HepG2 (cell line): ENCODE data around the gene SLIT3. TPM values are rescaled to one million over a fixed set of nuclear protein-coding genes. Genes with fewer than 3 reads are reported as not detected.

Experiments used
- BHLHE40 ChIP-seq: IDR thresholded peaks from 2 replicates; pipeline ENCODE4 v1.6.1; 2011; ENCODE audit warnings: low read length, improper control_type of control experiment
- HDAC2 ChIP-seq: sonication (generic); formaldehyde crosslinking; IDR thresholded peaks from 2 replicates; pipeline ENCODE4 v1.4.0; 2020; ENCODE audit warnings: missing genetic modification reagents
- MTA1 ChIP-seq: sonication (generic); formaldehyde crosslinking; IDR thresholded peaks from 2 replicates; pipeline ENCODE4 v1.4.0; 2020; ENCODE audit warnings: missing genetic modification reagents, mild to moderate bottlenecking, borderline replicate concordance
- NFIB ChIP-seq: sonication (generic); formaldehyde crosslinking; IDR thresholded peaks from 2 replicates; pipeline ENCODE4 v1.9.0; 2021; ENCODE audit warnings: missing genetic modification reagents, mild to moderate bottlenecking, borderline replicate concordance
- PAF1 ChIP-seq: IDR thresholded peaks from 2 replicates; pipeline ENCODE4 v1.6.1; 2016; ENCODE audit warnings: missing genetic modification reagents, missing compliant biosample characterization
- SMAD3 ChIP-seq: sonication (generic); formaldehyde crosslinking; IDR thresholded peaks from 2 replicates; pipeline ENCODE4 v1.4.0; 2020; ENCODE audit warnings: missing genetic modification reagents
- SNAPC2 ChIP-seq: sonication (generic); formaldehyde crosslinking; IDR thresholded peaks from 2 replicates; pipeline ENCODE4 v1.8.1; 2022; ENCODE audit warnings: mild to moderate bottlenecking, missing genetic modification reagents
- ZFP36 ChIP-seq: fragments of 150-350 bp; IDR thresholded peaks from 2 replicates; pipeline ENCODE4 v1.6.1; 2018; ENCODE audit warnings: borderline replicate concordance, low read length, low read depth; ENCODE audit not compliant: partially characterized antibody
- ZFP37 ChIP-seq: sonication (generic); formaldehyde crosslinking; IDR thresholded peaks from 2 replicates; pipeline ENCODE4 v1.4.0; 2020; ENCODE audit warnings: missing genetic modification reagents, borderline replicate concordance
- ZNF101 ChIP-seq: sonication (generic); formaldehyde crosslinking; IDR thresholded peaks from 2 replicates; pipeline ENCODE4 v1.4.0; 2020; ENCODE audit warnings: mild to moderate bottlenecking, low read depth, missing genetic modification reagents, borderline replicate concordance
- ZNF160 ChIP-seq: sonication (generic); formaldehyde crosslinking; IDR thresholded peaks from 2 replicates; pipeline ENCODE4 v1.8.0; 2022; ENCODE audit warnings: mild to moderate bottlenecking, inconsistent platforms, missing genetic modification reagents
- ZNF451 ChIP-seq: sonication (generic); formaldehyde crosslinking; IDR thresholded peaks from 2 replicates; pipeline ENCODE4 v1.5.0; 2020; ENCODE audit warnings: mild to moderate bottlenecking, missing genetic modification reagents
- ZNF564 ChIP-seq: sonication (generic); formaldehyde crosslinking; IDR thresholded peaks from 2 replicates; pipeline ENCODE4 v1.8.1; 2023; ENCODE audit warnings: mild to moderate bottlenecking, missing genetic modification reagents
- ZSCAN22 ChIP-seq: sonication (generic); formaldehyde crosslinking; IDR thresholded peaks from 2 replicates; pipeline ENCODE4 v1.4.0; 2020; ENCODE audit warnings: mild to moderate bottlenecking, missing genetic modification reagents
- polyA plus RNA-seq, 8 experiments: library from polyadenylated mRNA; depleted of rRNA in 3 of 8; stranded (reverse) in 7 of 8; unstranded in 1 of 8; fragments of >200 nt; fragmentation: Illumina TruSeq in 4 of 8; extraction: Trizol in 4 of 8; gene quantifications; 2 replicates each; pipeline versions ENCODE4 v1.2.1 to v1.2.3, GENCODE V29; 2011 to 2016; ENCODE audit warnings: low read depth in 4 of 8, missing spikeins in 1 of 8, mixed read lengths in 1 of 8; ENCODE audit not compliant: insufficient read depth in 1 of 8
- total RNA-seq, 5 experiments: library from RNA; depleted of rRNA; stranded (reverse); fragments of >200 nt; fragmentation: Illumina TruSeq; extraction: Trizol; gene quantifications; 2 replicates each; pipeline ENCODE4 v1.2.3, GENCODE V29; 2016; ENCODE audit warnings: low read depth in 1 of 5
- TF ChIP-seq, protein P1 (sequence below): sonication (generic); formaldehyde crosslinking; IDR thresholded peaks from 2 replicates; pipeline ENCODE4 v1.4.0; 2020; ENCODE audit warnings: missing genetic modification reagents
- TF ChIP-seq, protein P2 (sequence below), 2 experiments: sonication (generic) in 1 of 2; formaldehyde crosslinking in 1 of 2; IDR thresholded peaks; 2 replicates each; pipeline versions ENCODE4 v1.6.1 to v1.9.0; 2014 to 2022; ENCODE audit warnings: antibody characterized with exemption in 1 of 2, borderline replicate concordance in 1 of 2, inconsistent platforms in 1 of 2, low read depth in 1 of 2, missing genetic modification reagents in 1 of 2
- TF ChIP-seq, protein P3 (sequence below): sonication (generic); formaldehyde crosslinking; IDR thresholded peaks from 2 replicates; pipeline ENCODE4 v1.5.1; 2020; ENCODE audit warnings: mild to moderate bottlenecking, moderate library complexity, missing genetic modification reagents

The SLIT3 gene
- total and polyA plus RNA-seq, 2 of the 13 experiments (the other 11 are each of a cell fraction or from before 2014, with no cell fraction given): not detected

DNA sequence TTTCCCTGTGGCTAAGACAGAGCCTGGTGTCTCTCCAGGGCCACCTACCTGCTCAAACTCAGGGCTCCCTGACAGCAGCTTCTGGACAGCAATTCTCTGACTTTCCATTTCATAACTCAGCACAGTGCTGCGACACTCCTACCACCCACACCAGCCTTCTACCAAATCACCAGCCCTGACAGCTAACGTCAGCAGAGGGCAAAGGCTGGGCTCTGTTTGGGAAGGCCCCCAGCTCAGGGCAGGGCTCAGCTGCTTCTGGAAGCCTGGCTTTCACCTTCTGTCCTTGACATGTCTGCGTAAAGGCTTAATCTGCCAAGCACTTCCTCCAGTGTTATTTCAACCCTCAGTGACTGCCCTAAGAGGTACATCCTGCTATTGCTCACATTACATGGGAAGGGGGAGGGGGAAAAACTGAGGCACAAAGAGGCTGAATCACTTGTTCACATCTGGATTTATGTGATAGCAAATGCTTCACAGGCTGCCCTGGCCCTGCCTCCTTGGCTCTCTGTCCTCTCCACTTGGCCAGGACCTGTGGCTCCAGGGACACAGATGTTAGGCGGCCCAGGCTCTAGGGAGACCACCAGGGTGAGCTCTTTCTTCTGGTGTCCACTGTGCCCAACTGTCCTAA lies 619.3 kb downstream of the SLIT3 start (continued):
- TF ChIP-seq, protein P1, sequence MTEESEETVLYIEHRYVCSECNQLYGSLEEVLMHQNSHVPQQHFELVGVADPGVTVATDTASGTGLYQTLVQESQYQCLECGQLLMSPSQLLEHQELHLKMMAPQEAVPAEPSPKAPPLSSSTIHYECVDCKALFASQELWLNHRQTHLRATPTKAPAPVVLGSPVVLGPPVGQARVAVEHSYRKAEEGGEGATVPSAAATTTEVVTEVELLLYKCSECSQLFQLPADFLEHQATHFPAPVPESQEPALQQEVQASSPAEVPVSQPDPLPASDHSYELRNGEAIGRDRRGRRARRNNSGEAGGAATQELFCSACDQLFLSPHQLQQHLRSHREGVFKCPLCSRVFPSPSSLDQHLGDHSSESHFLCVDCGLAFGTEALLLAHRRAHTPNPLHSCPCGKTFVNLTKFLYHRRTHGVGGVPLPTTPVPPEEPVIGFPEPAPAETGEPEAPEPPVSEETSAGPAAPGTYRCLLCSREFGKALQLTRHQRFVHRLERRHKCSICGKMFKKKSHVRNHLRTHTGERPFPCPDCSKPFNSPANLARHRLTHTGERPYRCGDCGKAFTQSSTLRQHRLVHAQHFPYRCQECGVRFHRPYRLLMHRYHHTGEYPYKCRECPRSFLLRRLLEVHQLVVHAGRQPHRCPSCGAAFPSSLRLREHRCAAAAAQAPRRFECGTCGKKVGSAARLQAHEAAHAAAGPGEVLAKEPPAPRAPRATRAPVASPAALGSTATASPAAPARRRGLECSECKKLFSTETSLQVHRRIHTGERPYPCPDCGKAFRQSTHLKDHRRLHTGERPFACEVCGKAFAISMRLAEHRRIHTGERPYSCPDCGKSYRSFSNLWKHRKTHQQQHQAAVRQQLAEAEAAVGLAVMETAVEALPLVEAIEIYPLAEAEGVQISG (CRISPR knock-in tag): no peak
- TF ChIP-seq NFIB (CRISPR knock-in tag) (no peak), ZFP37 (no peak), ZNF160 (CRISPR knock-in tag) (no peak), ZSCAN22 (no peak), MTA1 (no peak), HDAC2 (0 out of 2 replicates have a peak, but pooled peaks have one; percentile 41), ZNF451 (CRISPR knock-in tag) (no peak), ZFP36 (no peak), SNAPC2 (CRISPR knock-in tag) (no peak), SMAD3 (CRISPR knock-in tag) (no peak), ZNF101 (no peak), ZNF564 (no peak), PAF1 (CRISPR knock-in tag) (no peak), BHLHE40 (no peak)
- TF ChIP-seq, protein P2, sequence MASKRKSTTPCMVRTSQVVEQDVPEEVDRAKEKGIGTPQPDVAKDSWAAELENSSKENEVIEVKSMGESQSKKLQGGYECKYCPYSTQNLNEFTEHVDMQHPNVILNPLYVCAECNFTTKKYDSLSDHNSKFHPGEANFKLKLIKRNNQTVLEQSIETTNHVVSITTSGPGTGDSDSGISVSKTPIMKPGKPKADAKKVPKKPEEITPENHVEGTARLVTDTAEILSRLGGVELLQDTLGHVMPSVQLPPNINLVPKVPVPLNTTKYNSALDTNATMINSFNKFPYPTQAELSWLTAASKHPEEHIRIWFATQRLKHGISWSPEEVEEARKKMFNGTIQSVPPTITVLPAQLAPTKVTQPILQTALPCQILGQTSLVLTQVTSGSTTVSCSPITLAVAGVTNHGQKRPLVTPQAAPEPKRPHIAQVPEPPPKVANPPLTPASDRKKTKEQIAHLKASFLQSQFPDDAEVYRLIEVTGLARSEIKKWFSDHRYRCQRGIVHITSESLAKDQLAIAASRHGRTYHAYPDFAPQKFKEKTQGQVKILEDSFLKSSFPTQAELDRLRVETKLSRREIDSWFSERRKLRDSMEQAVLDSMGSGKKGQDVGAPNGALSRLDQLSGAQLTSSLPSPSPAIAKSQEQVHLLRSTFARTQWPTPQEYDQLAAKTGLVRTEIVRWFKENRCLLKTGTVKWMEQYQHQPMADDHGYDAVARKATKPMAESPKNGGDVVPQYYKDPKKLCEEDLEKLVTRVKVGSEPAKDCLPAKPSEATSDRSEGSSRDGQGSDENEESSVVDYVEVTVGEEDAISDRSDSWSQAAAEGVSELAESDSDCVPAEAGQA (IDR thresholded peaks at IDR 0.05; ENCODE audit: low read depth): no peak
- TF ChIP-seq, protein P2 (CRISPR knock-in tag; IDR thresholded peaks at IDR 0.05; ENCODE audit: borderline replicate concordance): no peak
- TF ChIP-seq, protein P3, sequence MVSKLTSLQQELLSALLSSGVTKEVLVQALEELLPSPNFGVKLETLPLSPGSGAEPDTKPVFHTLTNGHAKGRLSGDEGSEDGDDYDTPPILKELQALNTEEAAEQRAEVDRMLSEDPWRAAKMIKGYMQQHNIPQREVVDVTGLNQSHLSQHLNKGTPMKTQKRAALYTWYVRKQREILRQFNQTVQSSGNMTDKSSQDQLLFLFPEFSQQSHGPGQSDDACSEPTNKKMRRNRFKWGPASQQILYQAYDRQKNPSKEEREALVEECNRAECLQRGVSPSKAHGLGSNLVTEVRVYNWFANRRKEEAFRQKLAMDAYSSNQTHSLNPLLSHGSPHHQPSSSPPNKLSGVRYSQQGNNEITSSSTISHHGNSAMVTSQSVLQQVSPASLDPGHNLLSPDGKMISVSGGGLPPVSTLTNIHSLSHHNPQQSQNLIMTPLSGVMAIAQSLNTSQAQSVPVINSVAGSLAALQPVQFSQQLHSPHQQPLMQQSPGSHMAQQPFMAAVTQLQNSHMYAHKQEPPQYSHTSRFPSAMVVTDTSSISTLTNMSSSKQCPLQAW (CRISPR knock-in tag): 0 out of 2 replicates have a peak, but pooled peaks have one; percentile 29
